PC-3 (cell line): ENCODE data around the gene CCDC194. TPM values are rescaled to one million over a fixed set of nuclear protein-coding genes. Genes with fewer than 3 reads are reported as not detected.

ENCODE experiments used
- ATAC-seq: fragments of 200-7000 bp; cut with Tn5 transposase; 2 replicates; pipeline ENCODE4 v1.9.1; 2020; ENCODE audit warnings: mild to moderate bottlenecking, moderate library complexity
- Bru-seq: library from RNA; stranded (reverse); fragments of 400-500 nt; gene quantifications from one replicate; lab custom pipeline; 2021; lab: Mats Ljungman, UMichigan
- BruChase-seq, 2 experiments: library from RNA; stranded (reverse); fragments of 400-500 nt; gene quantifications; one replicate each; lab custom pipeline; 2021; lab: Mats Ljungman, UMichigan
- BruUV-seq: library from RNA; stranded (reverse); fragments of 400-500 nt; replicated peaks from 2 replicates; lab custom pipeline; 2021; lab: Mats Ljungman, UMichigan
- CTCF ChIA-PET: fragments of 300-600 bp; sonication (Branson Sonifier 250); formaldehyde crosslinking; loops from one replicate; lab custom pipeline; 2022; ENCODE audit warnings: antibody characterized with exemption; lab: Charles Lee
- POLR2A ChIA-PET: fragments of 300-600 bp; sonication (Branson Sonifier 250); formaldehyde crosslinking; loops from one replicate; lab custom pipeline; 2022; ENCODE audit warnings: antibody characterized with exemption; ENCODE audit not compliant: unreplicated experiment; lab: Charles Lee
- DNase-seq: peaks from one replicate; pipeline ENCODE4 v3.0.0-alpha.2; 2015
- H2AFZ ChIP-seq: fragments of 300-600 bp; sonication (generic); 2 replicates; pipeline ENCODE4 v1.6.0; 2016; ENCODE audit warnings: antibody characterized with exemption, low read length
- H3F3A ChIP-seq: fragments of 300-600 bp; sonication (generic); one replicate; pipeline ENCODE4 v1.6.0; 2017; ENCODE audit warnings: antibody characterized with exemption, low read length, control low read depth, mild to moderate bottlenecking; ENCODE audit not compliant: unreplicated experiment
- H3K27ac ChIP-seq: fragments of 300-600 bp; sonication (generic); 2 replicates; pipeline ENCODE4 v1.5.1; 2016; ENCODE audit warnings: mild to moderate bottlenecking, low read length
- H3K27me3 ChIP-seq: fragments of 300-600 bp; sonication (generic); 2 replicates; pipeline ENCODE4 v1.6.1; 2016; ENCODE audit warnings: low read length, mixed read lengths
- H3K36me3 ChIP-seq: fragments of 300-600 bp; sonication (generic); 2 replicates; pipeline ENCODE4 v1.6.1; 2016; ENCODE audit warnings: low read depth, mixed run types, low read length, mixed read lengths
- H3K4me1 ChIP-seq: fragments of 300-600 bp; sonication (generic); 2 replicates; pipeline ENCODE4 v1.5.1; 2016; ENCODE audit warnings: low read length; ENCODE audit not compliant: insufficient read depth
- H3K4me2 ChIP-seq: fragments of 300-600 bp; sonication (generic); 2 replicates; pipeline ENCODE4 v1.6.0; 2016; ENCODE audit warnings: low read length
- H3K4me3 ChIP-seq: fragments of 300-600 bp; sonication (generic); 2 replicates; pipeline ENCODE4 v1.5.1; 2016; ENCODE audit warnings: mild to moderate bottlenecking, low read length, mixed read lengths
- H3K79me2 ChIP-seq: fragments of 300-600 bp; sonication (generic); 2 replicates; pipeline ENCODE4 v1.6.1; 2017; ENCODE audit warnings: low read length, mixed read lengths
- H3K9ac ChIP-seq: fragments of 300-600 bp; sonication (generic); 2 replicates; pipeline ENCODE4 v1.6.0; 2016; ENCODE audit warnings: mild to moderate bottlenecking, low read length
- H3K9me2 ChIP-seq: fragments of 300-600 bp; sonication (generic); replicated peaks from 2 replicates; pipeline ENCODE4 v1.6.1; 2016; ENCODE audit warnings: mixed run types, low read length, mixed read lengths
- H3K9me3 ChIP-seq: fragments of 300-600 bp; sonication (generic); 2 replicates; pipeline ENCODE4 v1.6.1; 2016; ENCODE audit warnings: low read length, mixed read lengths
- H4K20me1 ChIP-seq: fragments of 300-600 bp; sonication (generic); 2 replicates; pipeline ENCODE4 v1.6.1; 2016; ENCODE audit warnings: low read length, mixed read lengths
- CTCF ChIP-seq: fragments of 300-600 bp; sonication (generic); conservative IDR thresholded peaks from 2 replicates; pipeline ENCODE4 v1.5.1; 2017; ENCODE audit warnings: antibody characterized with exemption, low read depth, mild to moderate bottlenecking, low read length
- EZH2 ChIP-seq: fragments of 300-600 bp; sonication (generic); IDR thresholded peaks from one replicate; pipeline ENCODE4 v1.6.1; 2017; ENCODE audit warnings: antibody characterized with exemption, mild to moderate bottlenecking, low read length; ENCODE audit not compliant: unreplicated experiment
- EZH2phosphoT487 ChIP-seq: fragments of 300-600 bp; sonication (generic); IDR thresholded peaks from 2 replicates; pipeline ENCODE4 v1.6.1; 2018; ENCODE audit warnings: mild to moderate bottlenecking, antibody characterized with exemption, low read length, borderline replicate concordance
- intact Hi-C: fragments of 100-400 bp; cut with micrococcal nuclease; formaldehyde crosslinking; loops from 2 replicates; pipeline ENCODE4 v1.9.0; 2023
- long read RNA-seq: library from polyadenylated mRNA; unstranded; transcript quantifications from one replicate; pipeline ENCODE4 v2.0.0, GENCODE V29; 2021; ENCODE audit not compliant: unreplicated experiment
- total RNA-seq: library from RNA; depleted of rRNA; stranded (reverse); fragments of >200 nt; gene quantifications from 2 replicates; pipeline ENCODE4 v1.2.3, GENCODE V29; 2014; rRNA removed

Gene CCDC194
- total RNA-seq = not detected in 2 replicates
- percentile 29 among the genes with signal in this experiment for Bru-seq, nascent RNA
- BruChase-seq, experiment 1, labeled RNA remaining after a 6-hour chase = percentile 32 among the genes with signal in this experiment
- BruChase-seq, experiment 2, labeled RNA remaining after a 2-hour chase = percentile 41 among the genes with signal in this experiment
- long read RNA-seq, partial matches to known transcripts = 0 of 3 reads
- long read RNA-seq, other reads (novel, unspliced or antisense) = 3 of 3 reads

- H3K27ac ChIP-seq = no peak within 1 kb of the TSS
Observed at GRCh38 chr19:17393914-17394313, at the start of gene CCDC194. CCDC194 (minus strand) TSS chr19:17394196; CDS start chr19:17394158, 38 bp downstream.

GRCh38 chr19:17441241-17442021 is 47.4 kb upstream of the CCDC194 start:
- no peaks in the 10 kb centered on the region for H3K9me3 ChIP-seq
- POLR2A ChIA-PET = no interaction called here
- no peaks in the 10 kb centered on the region for H3K4me1 ChIP-seq
- no peaks in the 10 kb centered on the region for H3K36me3 ChIP-seq
- DNase-seq = peak; percentile 43
- no peaks in the 10 kb centered on the region for H3F3A ChIP-seq
- H3K79me2 ChIP-seq = no peaks in the 10 kb centered on the region
- TF ChIP-seq EZH2 = no peak
- TF ChIP-seq EZH2phosphoT487 = no peak
- peak; percentile 66; the same call in 1 of the 2 replicates for TF ChIP-seq CTCF
- ATAC-seq = no peak
- intact Hi-C loops = no loop called here
- H3K27me3 ChIP-seq = no peaks in the 10 kb centered on the region
- H4K20me1 ChIP-seq = no peaks in the 10 kb centered on the region
- H2AFZ ChIP-seq = no peak overlapping the region
- no peak overlapping the region for H3K27ac ChIP-seq
- H3K4me3 ChIP-seq = no peak overlapping the region
- H3K9ac ChIP-seq = no peak overlapping the region
- BruUV-seq = no TSS peak
- CTCF ChIA-PET = interaction anchor here (0.6 kb wide), 4 partner anchors 14 to 165 kb away, joined by 3 to 6 read pairs (median 4); no protein-coding TSS in a partner anchor
- H3K9me2 ChIP-seq = no peaks in the 10 kb centered on the region
- no peak overlapping the region for H3K4me2 ChIP-seq

More at GRCh38 chr19:17393914-17394313, at the start of gene CCDC194:
- no peaks in the 10 kb centered on the region for H3K9me2 ChIP-seq
- POLR2A ChIA-PET = no interaction called here
- CTCF ChIA-PET = no interaction called here
- TF ChIP-seq EZH2phosphoT487 (no peak), EZH2 (no peak)
- H3K4me1 ChIP-seq = peaks cover 11% of the 10 kb centered on the region; the same call in 1 of the 2 replicates
- no peaks in the 10 kb centered on the region for H4K20me1 ChIP-seq
- H2AFZ ChIP-seq = no peak within 1 kb of the TSS
- H3K4me3 ChIP-seq = no peak within 1 kb of the TSS
- ATAC-seq = no peak
- H3K9me3 ChIP-seq = no peaks in the 10 kb centered on the region
- H3K27me3 ChIP-seq = no peaks in the 10 kb centered on the region
- H3F3A ChIP-seq = no peaks in the 10 kb centered on the region
- H3K79me2 ChIP-seq = no peaks in the 10 kb centered on the region
- H3K9ac ChIP-seq = no peak within 1 kb of the TSS
- no TSS peak for BruUV-seq
- intact Hi-C loops = loop anchor here (5.0 kb wide), 1 partner anchor 73 kb away; no protein-coding TSS in a partner anchor
- no peak within 1 kb of the TSS for H3K4me2 ChIP-seq
- no peaks in the 10 kb centered on the region for H3K36me3 ChIP-seq
- DNase-seq = no peak

GRCh38 chr19:17436874-17437267 is 42.9 kb upstream of the CCDC194 start:
- no peaks in the 10 kb centered on the region for H3K4me1 ChIP-seq
- H3K9me2 ChIP-seq = no peaks in the 10 kb centered on the region
- CTCF ChIA-PET = no interaction called here
- no peak overlapping the region for H3K4me2 ChIP-seq
- DNase-seq (no peak), ATAC-seq (no peak)
- H3K79me2 ChIP-seq = no peaks in the 10 kb centered on the region
- H2AFZ ChIP-seq = no peak overlapping the region
- intact Hi-C loops = no loop called here
- H3K36me3 ChIP-seq = no peaks in the 10 kb centered on the region
- no peak overlapping the region for H3K4me3 ChIP-seq
- no peak overlapping the region for H3K27ac ChIP-seq
- no peaks in the 10 kb centered on the region for H3F3A ChIP-seq
- POLR2A ChIA-PET = no interaction called here
- BruUV-seq = no TSS peak
- no peaks in the 10 kb centered on the region for H4K20me1 ChIP-seq
- H3K9me3 ChIP-seq = no peaks in the 10 kb centered on the region
- no peaks in the 10 kb centered on the region for H3K27me3 ChIP-seq
- no peak overlapping the region for H3K9ac ChIP-seq
- TF ChIP-seq EZH2 = no peak
- TF ChIP-seq CTCF = no peak
- TF ChIP-seq EZH2phosphoT487 = no peak
